Mucosa of descending colon (tissue), 3 donors: ENCODE measurements around the gene XPNPEP2. TPM values are rescaled to one million over a fixed set of nuclear protein-coding genes. Genes with fewer than 3 reads are reported as not detected.
A peak's percentile ranks its signal among the peaks of the same experiment; 100 is the strongest.

ENCODE experiments used
- ATAC-seq: fragments of 200-7000 bp; cut with Tn5 transposase; one replicate; pipeline ENCODE4 v1.9.1; 2020; ENCODE audit warnings: mild to moderate bottlenecking, moderate library complexity
- DNase-seq, 3 donors: peaks; one replicate each; pipeline ENCODE4 v3.0.0-alpha.2; 2020
- H3K36me3 ChIP-seq: fragments of 200-600 bp; one replicate; pipeline ENCODE4 v1.8.0; 2021; ENCODE audit warnings: low read depth, mild to moderate bottlenecking
- H3K4me1 ChIP-seq: fragments of 200-600 bp; one replicate; pipeline ENCODE4 v1.8.0; 2021; ENCODE audit warnings: low read depth, mild to moderate bottlenecking
- H3K4me3 ChIP-seq: fragments of 200-600 bp; one replicate; pipeline ENCODE4 v1.8.0; 2021; ENCODE audit warnings: mild to moderate bottlenecking
- H3K9me3 ChIP-seq: fragments of 200-600 bp; one replicate; pipeline ENCODE4 v1.8.0; 2021; ENCODE audit warnings: mild to moderate bottlenecking
- intact Hi-C, 2 donors: fragments of 100-400 bp; cut with DNase I in 1 of 2; cut with micrococcal nuclease in 1 of 2; formaldehyde crosslinking; loops; one replicate each; pipeline versions ENCODE4 v1.11.0 to v1.11.1; 2022; cut with DNase I, micrococcal nuclease
- total RNA-seq, 3 donors: library from RNA; stranded (reverse); fragmentation: NEBNext Ultra II Directional in 2 of 3; extraction: Animal tissue kit (Norgen Biotek cat#: 25700) in 2 of 3; gene quantifications; one replicate each; pipeline versions ENCODE4 v1.2.1 to v1.2.4, GENCODE V29; 2021 to 2023
- TF ChIP-seq, protein P1 (sequence below): fragments of 200-600 bp; IDR thresholded peaks from one replicate; pipeline ENCODE4 v1.8.0; 2022; ENCODE audit warnings: antibody characterized with exemption, mild to moderate bottlenecking
- donor health status: DM: no; HTN: no; CAD: no; lungs with moderate emphysema.
- donor health status: DM: no; HTN: no; CAD: no.
- donor health status: DM: no; HTN: yes; CAD: no.

The XPNPEP2 gene
- total RNA-seq, 3 donors from 2014 or later, result 4.9 to 14.5 (median 11.3) TPM

DNA sequence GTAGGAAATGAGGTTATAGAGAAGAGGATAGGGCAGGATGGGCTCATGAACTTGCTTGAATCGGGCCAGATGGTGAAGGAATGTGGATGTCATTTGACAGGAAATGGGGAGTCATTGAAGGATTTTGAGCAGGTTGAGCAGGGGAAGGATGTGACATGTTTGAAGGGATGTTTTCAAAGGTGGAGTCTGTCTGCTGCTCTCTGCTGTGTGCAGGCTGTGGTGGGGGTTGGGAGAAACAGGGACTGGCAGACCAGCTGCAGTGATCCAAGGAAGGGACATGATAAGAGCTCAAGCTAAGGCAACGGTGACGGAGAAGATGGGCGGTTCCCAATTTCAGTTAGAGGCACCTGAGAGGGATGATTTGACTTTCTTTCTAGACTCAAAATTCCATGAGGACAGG is 14.0 kb upstream of the XPNPEP2 start:
- ATAC-seq (no peak), DNase-seq (no peak)
- Histone ChIP-seq H3K9me3 (no peaks in the 10 kb centered on the region), H3K4me1 (no peaks in the 10 kb centered on the region), H3K4me3 (no peak overlapping the region), H3K36me3 (no peaks in the 10 kb centered on the region)
- TF ChIP-seq, protein P1, sequence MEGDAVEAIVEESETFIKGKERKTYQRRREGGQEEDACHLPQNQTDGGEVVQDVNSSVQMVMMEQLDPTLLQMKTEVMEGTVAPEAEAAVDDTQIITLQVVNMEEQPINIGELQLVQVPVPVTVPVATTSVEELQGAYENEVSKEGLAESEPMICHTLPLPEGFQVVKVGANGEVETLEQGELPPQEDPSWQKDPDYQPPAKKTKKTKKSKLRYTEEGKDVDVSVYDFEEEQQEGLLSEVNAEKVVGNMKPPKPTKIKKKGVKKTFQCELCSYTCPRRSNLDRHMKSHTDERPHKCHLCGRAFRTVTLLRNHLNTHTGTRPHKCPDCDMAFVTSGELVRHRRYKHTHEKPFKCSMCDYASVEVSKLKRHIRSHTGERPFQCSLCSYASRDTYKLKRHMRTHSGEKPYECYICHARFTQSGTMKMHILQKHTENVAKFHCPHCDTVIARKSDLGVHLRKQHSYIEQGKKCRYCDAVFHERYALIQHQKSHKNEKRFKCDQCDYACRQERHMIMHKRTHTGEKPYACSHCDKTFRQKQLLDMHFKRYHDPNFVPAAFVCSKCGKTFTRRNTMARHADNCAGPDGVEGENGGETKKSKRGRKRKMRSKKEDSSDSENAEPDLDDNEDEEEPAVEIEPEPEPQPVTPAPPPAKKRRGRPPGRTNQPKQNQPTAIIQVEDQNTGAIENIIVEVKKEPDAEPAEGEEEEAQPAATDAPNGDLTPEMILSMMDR, result no peak
- intact Hi-C loops, result loop anchor here (10.0 kb wide), 2 partner anchors 90 to 120 kb away; no protein-coding TSS in a partner anchor

DNA sequence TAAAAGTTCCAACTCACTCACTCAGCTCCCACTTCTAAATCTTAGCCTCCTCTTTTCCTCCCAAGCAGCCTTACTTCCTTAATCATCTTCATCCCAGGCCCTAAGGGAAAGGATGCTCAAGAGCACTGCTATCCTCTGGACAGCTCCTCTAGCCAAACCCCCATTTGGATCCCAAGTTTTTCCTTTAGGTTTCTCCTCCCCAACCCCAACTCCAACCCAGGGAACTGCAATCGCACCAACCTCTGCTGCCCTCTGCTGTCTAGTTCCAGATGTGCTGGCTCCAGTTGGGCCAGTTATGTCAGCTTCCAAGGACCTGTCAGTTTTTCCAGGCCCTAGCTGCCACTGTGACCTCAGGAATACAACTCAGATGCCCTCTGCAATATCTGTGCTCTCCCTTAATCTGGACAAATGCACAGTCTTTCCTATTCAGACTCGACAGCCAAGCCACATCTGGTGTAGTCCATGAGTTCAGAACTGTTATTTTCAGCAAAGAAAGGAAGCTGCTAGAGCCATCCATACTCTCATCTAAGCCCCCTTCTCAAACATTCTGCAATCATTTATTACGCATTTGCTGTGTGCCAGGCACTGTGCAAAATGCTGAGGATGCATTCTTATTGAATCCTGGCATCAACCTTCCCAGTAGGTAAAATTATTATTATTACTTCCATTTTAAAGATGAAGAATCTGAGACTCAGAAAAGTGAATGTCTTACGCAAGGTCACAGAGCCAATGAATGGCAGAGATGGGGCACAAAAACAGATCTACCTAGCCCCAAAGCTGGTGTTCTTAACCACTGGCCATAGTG is 12.3 kb upstream of the XPNPEP2 start:
- intact Hi-C loops, result loop anchor here (10.0 kb wide), 2 partner anchors 92 to 122 kb away; no protein-coding TSS in a partner anchor
- no peaks in the 10 kb centered on the region for H3K9me3 ChIP-seq
- TF ChIP-seq, protein P1, result peak; percentile 32
- peak; percentile 77 for ATAC-seq
- DNase-seq, result peak in 2 of 3 donors; percentile 72 to 79
- H3K36me3 ChIP-seq, result no peaks in the 10 kb centered on the region
- H3K4me3 ChIP-seq, result no peak overlapping the region
- H3K4me1 ChIP-seq, result no peaks in the 10 kb centered on the region

GRCh38 chrX:129728061-129728460 is 10.7 kb upstream of the XPNPEP2 start:
- Histone ChIP-seq H3K4me3 (no peak overlapping the region), H3K9me3 (no peaks in the 10 kb centered on the region), H3K4me1 (no peaks in the 10 kb centered on the region), H3K36me3 (no peaks in the 10 kb centered on the region)
- TF ChIP-seq, protein P1, result no peak
- intact Hi-C loops, result loop anchor here (10.0 kb wide), 2 partner anchors 93 to 123 kb away; no protein-coding TSS in a partner anchor
- DNase-seq (no peak), ATAC-seq (no peak)

- H3K9me3 ChIP-seq, result no peaks in the 10 kb centered on the region
- no peak overlapping the region for H3K4me3 ChIP-seq
- ATAC-seq (no peak), DNase-seq (no peak)
- no peaks in the 10 kb centered on the region for H3K36me3 ChIP-seq
- TF ChIP-seq, protein P1, result no peak
- intact Hi-C loops, result no loop called here
- no peaks in the 10 kb centered on the region for H3K4me1 ChIP-seq
These were observed 7.6 kb upstream of the XPNPEP2 start for GRCh38 chrX:129731228-129731627.

DNA sequence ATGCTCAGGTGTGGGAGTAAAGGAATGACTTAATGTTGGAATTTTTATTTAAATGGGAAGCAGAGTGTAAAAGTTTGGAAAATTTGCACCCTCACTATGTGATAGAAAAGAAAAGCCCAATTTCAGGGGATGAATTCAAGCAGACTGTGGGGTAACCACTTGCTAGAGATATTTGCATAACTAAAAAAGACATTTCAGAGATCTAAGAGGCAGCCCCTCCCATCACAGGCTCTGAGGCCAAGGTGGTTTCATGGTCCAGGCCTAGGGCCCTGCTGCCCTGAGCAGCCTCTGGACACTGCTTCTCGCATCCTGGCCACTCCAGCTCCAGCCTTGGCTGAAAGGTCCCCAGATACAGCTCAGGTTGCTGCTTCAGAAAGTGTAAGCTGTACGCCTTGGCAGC is 5.9 kb upstream of the XPNPEP2 start:
- no peaks in the 10 kb centered on the region for H3K9me3 ChIP-seq
- no peaks in the 10 kb centered on the region for H3K36me3 ChIP-seq
- no peak for DNase-seq
- H3K4me1 ChIP-seq, result no peaks in the 10 kb centered on the region
- intact Hi-C loops, result no loop called here
- H3K4me3 ChIP-seq, result no peak overlapping the region
- TF ChIP-seq, protein P1, result no peak
- no peak for ATAC-seq
